A549 treated with GW870086 at 1 μM for 4 hours (cell line): ENCODE measurements around the gene ASXL1. TPM values are rescaled to one million over a fixed set of nuclear protein-coding genes. Genes with fewer than 3 reads are reported as not detected.

ENCODE experiments used
- total RNA-seq: library from RNA; stranded (reverse); fragments of 200-300 nt; extraction: Qiagen RNA extraction; gene quantifications from 5 replicates; pipeline ENCODE4 v1.2.3, GENCODE V29; 2022; ENCODE audit warnings: low read depth

ASXL1 gene
- total RNA-seq: 28.3 to 34.2 TPM (median 31.2 TPM) in 5 replicates

GRCh38 chr20:32357869-32358631 is at the start of gene ASXL1:
Gene ASXL1, plus strand, starts transcription at chr20:32358331. Its CDS starts 445 bp downstream, at chr20:32358776.

Other genes with a start within 250 kb of the ASXL1 start
- gene TM9SF4, start 248.6 kb upstream of the ASXL1 start, total RNA-seq: 33.4 to 37.6 TPM (median 36.7 TPM) in 5 replicates
- gene PLAGL2, start 150.6 kb upstream of the ASXL1 start, total RNA-seq: 12.8 to 14.2 TPM (median 13.6 TPM) in 5 replicates
- 35.7 to 48.9 TPM (median 42.9 TPM) in 5 replicates for gene POFUT1, start 150.5 kb upstream of the ASXL1 start, total RNA-seq
- gene KIF3B, start 80.7 kb upstream of the ASXL1 start, total RNA-seq: 22.6 to 27.4 TPM (median 26.1 TPM) in 5 replicates
- 11.0 to 12.9 TPM (median 12.4 TPM) in 5 replicates for gene NOL4L, start 227.0 kb downstream of the ASXL1 start, total RNA-seq